Kidney (tissue), 14 donors: ENCODE data around the gene MARCO. TPM values are rescaled to one million over a fixed set of nuclear protein-coding genes. Genes with fewer than 3 reads are reported as not detected.

Experiments used
- DNase-seq, 5 donors: peaks; one replicate each; pipeline ENCODE4 v3.0.0-alpha.2; 2013 to 2020
- FAIRE-seq: peaks from 2 replicates; lab custom pipeline; 2012; peaks lifted over from hg19 to GRCh38; lab: Jason Lieb, UNC
- H3K27ac ChIP-seq, 2 donors: one replicate each; pipeline ENCODE4 v1.7.0; 2013; ENCODE audit warnings: low read depth in 2 of 2, low read length in 2 of 2, inconsistent platforms in 1 of 2
- H3K27me3 ChIP-seq: one replicate; pipeline ENCODE4 v1.7.1; 2013; ENCODE audit warnings: low read length, inconsistent platforms; ENCODE audit not compliant: control insufficient read depth, insufficient read depth
- H3K36me3 ChIP-seq, 3 donors: one replicate each; pipeline versions ENCODE4 v1.7.0 to v1.7.1; 2013; ENCODE audit warnings: low read length in 3 of 3, control low read depth in 1 of 3, inconsistent platforms in 1 of 3; ENCODE audit not compliant: insufficient read depth in 3 of 3, control insufficient read depth in 2 of 3
- H3K4me1 ChIP-seq, 3 donors: one replicate each; pipeline versions ENCODE4 v1.7.0 to v1.7.1; 2013; ENCODE audit warnings: low read length in 3 of 3, inconsistent platforms in 1 of 3, low read depth in 1 of 3; ENCODE audit not compliant: control insufficient read depth in 2 of 3, insufficient read depth in 2 of 3
- H3K4me3 ChIP-seq, 3 donors: one replicate each; pipeline versions ENCODE4 v1.7.0 to v1.8.1; 2013; ENCODE audit warnings: low read length in 3 of 3, control low read depth in 1 of 3, inconsistent platforms in 1 of 3
- H3K9ac ChIP-seq, 3 donors: one replicate each; pipeline versions ENCODE4 v1.7.0 to v1.7.1; 2013; ENCODE audit warnings: low read length in 3 of 3, control low read depth in 1 of 3, inconsistent platforms in 1 of 3
- H3K9me3 ChIP-seq, 3 donors: one replicate each; pipeline versions ENCODE4 v1.7.0 to v1.7.1; 2013; ENCODE audit warnings: low read length in 3 of 3, control low read depth in 1 of 3, inconsistent platforms in 1 of 3; ENCODE audit not compliant: control insufficient read depth in 2 of 3, insufficient read depth in 1 of 3
- CTCF ChIP-seq: IDR thresholded peaks from 3 replicates; pipeline ENCODE4 v1.5.1; 2012; ENCODE audit warnings: mild to moderate bottlenecking, moderate library complexity, borderline replicate concordance; ENCODE audit not compliant: insufficient read depth; ENCODE audit errors: extremely low read depth
- intact Hi-C: fragments of 100-400 bp; cut with DNase I; formaldehyde crosslinking; loops from one replicate; pipeline ENCODE4 v1.11.1; 2022
- polyA plus RNA-seq: library from polyadenylated mRNA; stranded (reverse); fragments of 350-450 nt; fragmentation: Illumina TruSeq; extraction: RNeasy Lipid Tissue Mini Kit (QIAGEN cat#74804); gene quantifications from one replicate; pipeline ENCODE4 v1.2.3, GENCODE V29; 2014; ENCODE audit warnings: low read depth, low replicate concordance; ENCODE audit not compliant: insufficient read depth
- total RNA-seq: library from RNA; stranded (reverse); fragmentation: NEBNext Ultra II Directional; extraction: Animal tissue kit (Norgen Biotek cat#: 25700); gene quantifications from one replicate; pipeline ENCODE4 v1.2.1, GENCODE V29; 2021
- donor health status: control.
- donor health status: control.
- donor health status: control.
- donor health status: control.
- donor health status: control.
- donor health status: DM: yes; HTN: yes; CAD: no.
- donor health status: Normal renal cell carcinoma (clear cell type).

Gene MARCO
- total and polyA plus RNA-seq, 2 donors from 2014 or later: 0.65 to 4.6 TPM

- Histone ChIP-seq H3K4me3 (no peak overlapping the region), H3K4me1 (no peaks in the 10 kb centered on the region), H3K27me3 (no peaks in the 10 kb centered on the region), H3K9me3 (no peaks in the 10 kb centered on the region), H3K36me3 (no peaks in the 10 kb centered on the region), H3K27ac (no peak overlapping the region), H3K9ac (no peak overlapping the region)
- intact Hi-C loops: no loop called here
- TF ChIP-seq CTCF: no peak
- no peak for FAIRE-seq
- no peak for DNase-seq
These were observed 30.1 kb upstream of the MARCO start for GRCh38 chr2:118911936-118912335.

GRCh38 chr2:118913131-118913802 lies 28.7 kb upstream of the MARCO start:
- TF ChIP-seq CTCF: no peak
- Histone ChIP-seq H3K36me3 (no peaks in the 10 kb centered on the region), H3K9ac (no peak overlapping the region), H3K4me1 (no peaks in the 10 kb centered on the region), H3K27ac (no peak overlapping the region), H3K27me3 (no peaks in the 10 kb centered on the region), H3K9me3 (no peaks in the 10 kb centered on the region), H3K4me3 (no peak overlapping the region)
- no peak for FAIRE-seq
- no peak for DNase-seq
- intact Hi-C loops: no loop called here

- Histone ChIP-seq H3K27ac (no peak overlapping the region), H3K4me1 (no peaks in the 10 kb centered on the region), H3K4me3 (no peak overlapping the region), H3K9me3 (no peaks in the 10 kb centered on the region), H3K9ac (no peak overlapping the region), H3K27me3 (no peaks in the 10 kb centered on the region), H3K36me3 (no peaks in the 10 kb centered on the region)
- intact Hi-C loops: no loop called here
- FAIRE-seq: no peak
- no peak for TF ChIP-seq CTCF
- no peak for DNase-seq
These were observed 28.0 kb upstream of the MARCO start for GRCh38 chr2:118913803-118914645.
